ENCODE measurements around the gene SPOCK1. TPM values are rescaled to one million over a fixed set of nuclear protein-coding genes. Genes with fewer than 3 reads are reported as not detected.

The SPOCK1 gene
- total and polyA plus RNA-seq, 9 of the 15 experiments (the other 6 are each of a cell fraction or from before 2014, with no cell fraction given), result 0.01 to 0.35 (median 0.04) TPM; not detected in 6

DNA sequence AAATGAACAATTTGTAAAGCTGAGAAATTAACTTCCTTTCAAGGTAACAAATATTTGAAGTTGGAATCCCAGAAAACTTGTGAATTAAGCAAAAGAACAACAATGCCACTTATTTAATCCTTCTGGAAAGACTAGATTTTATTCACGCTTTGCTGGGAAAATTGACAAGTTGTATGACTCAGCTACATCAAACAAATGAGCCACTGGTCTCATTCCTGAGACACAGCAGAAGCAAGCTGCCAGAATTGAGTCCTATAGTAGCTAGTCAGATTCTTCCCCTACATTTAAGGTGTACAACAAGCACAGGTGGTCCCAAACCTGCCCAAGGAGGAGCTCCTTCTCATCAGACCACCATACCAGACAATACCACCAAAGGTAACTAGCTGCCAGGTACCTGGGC lies 280.7 kb downstream of the SPOCK1 start:
- CTCF ChIA-PET (ENCODE audit: low intra/inter-chr PET ratio), result no interaction called here
- ATAC-seq, result no peak
- intact Hi-C loops (cut with micrococcal nuclease) (no loop called here), in situ Hi-C loops (cut with MboI) (no loop called here)
- POLR2A ChIA-PET, result interaction anchor here (0.6 to 1.0 kb wide), 4 partner anchors 9 to 762 kb away, joined by 3 read pairs; no protein-coding TSS in a partner anchor
- no peaks in the 10 kb centered on the region for H3K36me3 ChIP-seq (ENCODE audit: control insufficient read depth, insufficient read depth, low read length)
- no peak for TF ChIP-seq COPS2 (conservative IDR thresholded peaks at IDR 0.05)
- no peak for TF ChIP-seq STAT5B (CRISPR knock-in tag; IDR thresholded peaks at IDR 0.05)
- no peak for TF ChIP-seq NR3C1 (CRISPR knock-in tag; IDR thresholded peaks at IDR 0.05)
- TF ChIP-seq ZNF408 (CRISPR knock-in tag; IDR thresholded peaks at IDR 0.05; ENCODE audit: low read depth), result no peak
- BruUV-seq (replicated peaks), result no TSS peak
- H3K4me1 ChIP-seq (replicated peaks in 1 of 2; ENCODE audit: control insufficient read depth in 2 of 2, insufficient read depth in 2 of 2, low read length in 2 of 2), result no peaks in the 10 kb centered on the region; a peak in 1 of 5 replicates
- no peak for DNase-seq (ENCODE audit: extremely low read depth in 1 of 4, low spot score in 3 of 4)
- H3K79me2 ChIP-seq (ENCODE audit: control insufficient read depth, insufficient read depth, low read length), result no peaks in the 10 kb centered on the region
- H4K20me1 ChIP-seq (replicated peaks; ENCODE audit: control insufficient read depth, insufficient read depth, low read length), result no peaks in the 10 kb centered on the region
- H3K4me2 ChIP-seq (ENCODE audit: insufficient read depth, low read length), result no peak overlapping the region
- H3K4me3 ChIP-seq, result no peak overlapping the region
- peaks cover 0 to 2% of the 10 kb centered on the region in 2 experiments; a peak in 2 of 5 replicates for H3K27me3 ChIP-seq (ENCODE audit: control insufficient read depth in 2 of 2, insufficient read depth in 2 of 2, low read length in 2 of 2)
- H3K27ac ChIP-seq (ENCODE audit: extremely low read depth, low read depth, low read length), result no peak overlapping the region
- H2AFZ ChIP-seq (ENCODE audit: low read depth, low read length), result no peak overlapping the region
- no peaks in the 10 kb centered on the region for H3K9me3 ChIP-seq (replicated peaks; ENCODE audit: control insufficient read depth, insufficient read depth, low read depth, low read length)
- FAIRE-seq, result no peak
- H3K9me1 ChIP-seq (ENCODE audit: control insufficient read depth, insufficient read depth, low read length), result no peaks in the 10 kb centered on the region
- WGBS (ENCODE audit: insufficient coverage, low coverage, missing lambda C conversion rate), result 0% methylated on average over 1 of the region's 1 CpG
- H3K9ac ChIP-seq (ENCODE audit: insufficient read depth in 1 of 2, low read depth in 2 of 2, low read length in 2 of 2), result no peak overlapping the region

DNA sequence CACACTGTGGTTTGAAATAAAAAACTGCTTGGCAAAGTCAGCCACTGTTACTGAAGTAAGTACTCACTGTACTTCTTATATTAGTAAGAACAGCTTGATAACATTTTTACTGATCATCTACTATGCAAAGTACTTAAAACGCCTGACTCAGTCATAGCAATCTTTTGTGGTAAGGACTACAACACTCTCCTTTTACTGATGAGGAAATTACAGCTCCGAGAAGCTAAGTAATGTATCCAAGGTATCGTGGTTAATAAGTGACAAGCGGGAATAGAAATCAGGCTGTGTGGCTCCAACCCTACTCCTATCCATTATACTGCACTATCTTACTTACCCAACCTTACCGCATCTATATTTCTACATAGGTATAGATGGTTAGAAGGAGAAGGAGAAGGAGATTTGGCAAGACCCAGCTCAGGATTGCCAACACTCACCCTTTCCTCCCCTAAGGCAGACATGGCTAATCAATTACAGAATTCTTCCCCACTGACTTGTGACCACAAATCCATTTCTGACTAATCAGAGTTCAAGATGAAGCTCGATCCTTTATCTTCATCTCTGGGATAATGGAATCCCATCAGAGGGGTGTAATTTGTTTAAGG lies 281.4 kb downstream of the SPOCK1 start:
- no peaks in the 10 kb centered on the region for H3K79me2 ChIP-seq (ENCODE audit: control insufficient read depth, insufficient read depth, low read length)
- no peaks in the 10 kb centered on the region; a peak in 1 of 5 replicates for H3K4me1 ChIP-seq (replicated peaks in 1 of 2; ENCODE audit: control insufficient read depth in 2 of 2, insufficient read depth in 2 of 2, low read length in 2 of 2)
- H3K4me3 ChIP-seq, result no peak overlapping the region
- H3K36me3 ChIP-seq (ENCODE audit: control insufficient read depth, insufficient read depth, low read length), result no peaks in the 10 kb centered on the region
- H3K9me3 ChIP-seq (replicated peaks; ENCODE audit: control insufficient read depth, insufficient read depth, low read depth, low read length), result no peaks in the 10 kb centered on the region
- no peak overlapping the region for H3K27ac ChIP-seq (ENCODE audit: extremely low read depth, low read depth, low read length)
- ChIA-PET CTCF (ENCODE audit: low intra/inter-chr PET ratio) (no interaction called here), POLR2A (interaction anchor here (0.6 kb wide), 2 partner anchors 29 to 353 kb away, joined by 3 to 4 read pairs; no protein-coding TSS in a partner anchor)
- H3K9me1 ChIP-seq (ENCODE audit: control insufficient read depth, insufficient read depth, low read length), result no peaks in the 10 kb centered on the region
- in situ Hi-C loops (cut with MboI) (no loop called here), intact Hi-C loops (cut with micrococcal nuclease) (no loop called here)
- no TSS peak for BruUV-seq (replicated peaks)
- FAIRE-seq (no peak), ATAC-seq (no peak), DNase-seq (ENCODE audit: extremely low read depth in 1 of 4, low spot score in 3 of 4) (no peak)
- H3K9ac ChIP-seq (ENCODE audit: insufficient read depth in 1 of 2, low read depth in 2 of 2, low read length in 2 of 2), result no peak overlapping the region
- no peak overlapping the region for H3K4me2 ChIP-seq (ENCODE audit: insufficient read depth, low read length)
- H4K20me1 ChIP-seq (replicated peaks; ENCODE audit: control insufficient read depth, insufficient read depth, low read length), result no peaks in the 10 kb centered on the region
- H3K27me3 ChIP-seq (ENCODE audit: control insufficient read depth in 2 of 2, insufficient read depth in 2 of 2, low read length in 2 of 2), result peaks cover 0 to 2% of the 10 kb centered on the region in 2 experiments; a peak in 2 of 5 replicates
- TF ChIP-seq ZBTB17 (CRISPR knock-in tag; IDR thresholded peaks at IDR 0.05), result peak; percentile 74
- TF ChIP-seq NCOA4 (IDR thresholded peaks at IDR 0.05; ENCODE audit: partially characterized antibody), result no peak
- TF ChIP-seq, protein P1, sequence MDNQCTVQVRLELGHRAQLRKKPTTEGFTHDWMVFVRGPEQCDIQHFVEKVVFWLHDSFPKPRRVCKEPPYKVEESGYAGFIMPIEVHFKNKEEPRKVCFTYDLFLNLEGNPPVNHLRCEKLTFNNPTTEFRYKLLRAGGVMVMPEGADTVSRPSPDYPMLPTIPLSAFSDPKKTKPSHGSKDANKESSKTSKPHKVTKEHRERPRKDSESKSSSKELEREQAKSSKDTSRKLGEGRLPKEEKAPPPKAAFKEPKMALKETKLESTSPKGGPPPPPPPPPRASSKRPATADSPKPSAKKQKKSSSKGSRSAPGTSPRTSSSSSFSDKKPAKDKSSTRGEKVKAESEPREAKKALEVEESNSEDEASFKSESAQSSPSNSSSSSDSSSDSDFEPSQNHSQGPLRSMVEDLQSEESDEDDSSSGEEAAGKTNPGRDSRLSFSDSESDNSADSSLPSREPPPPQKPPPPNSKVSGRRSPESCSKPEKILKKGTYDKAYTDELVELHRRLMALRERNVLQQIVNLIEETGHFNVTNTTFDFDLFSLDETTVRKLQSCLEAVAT (IDR thresholded peaks at IDR 0.05), result peak in 1 of 2 experiments; percentile 37; a peak in 1 of 4 replicates
- no peak overlapping the region for H2AFZ ChIP-seq (ENCODE audit: low read depth, low read length)
- WGBS (ENCODE audit: insufficient coverage, low coverage, missing lambda C conversion rate), result 2% methylated on average over 6 of the region's 6 CpGs
